Uterus (tissue), 4 donors: Measurements from ENCODE around the gene SLC2A9. TPM values are rescaled to one million over a fixed set of nuclear protein-coding genes. Genes with fewer than 3 reads are reported as not detected.

Experiments used
- DNase-seq, 2 donors: peaks; one replicate each; pipeline ENCODE4 v3.0.0-alpha.2; 2019 to 2020
- H3K27ac ChIP-seq, 2 donors: fragments of 200-600 bp; sonication (generic); 1 replicate in 1 of 2; 2 replicates in 1 of 2; pipeline ENCODE4 v1.5.1; 2016 to 2018
- H3K27me3 ChIP-seq, 2 donors: fragments of 200-600 bp; sonication (generic); one replicate each; pipeline ENCODE4 v1.5.1; 2018 to 2019; ENCODE audit warnings: control low read depth in 1 of 2
- H3K36me3 ChIP-seq, 2 donors: fragments of 200-600 bp; sonication (generic); one replicate each; pipeline ENCODE4 v1.5.1; 2019; ENCODE audit warnings: control low read depth in 1 of 2
- H3K4me1 ChIP-seq, 2 donors: fragments of 200-600 bp; sonication (generic); one replicate each; pipeline ENCODE4 v1.5.1; 2018 to 2019; ENCODE audit warnings: control low read depth in 1 of 2
- H3K4me3 ChIP-seq, 2 donors: fragments of 200-600 bp; sonication (generic); 1 replicate in 1 of 2; 2 replicates in 1 of 2; pipeline ENCODE4 v1.5.1; 2018 to 2019; ENCODE audit warnings: mild to moderate bottlenecking in 1 of 2
- H3K9me3 ChIP-seq, 2 donors: fragments of 200-600 bp; sonication (generic); one replicate each; pipeline ENCODE4 v1.5.1; 2019; ENCODE audit warnings: control low read depth in 1 of 2
- CTCF ChIP-seq, 4 experiments: fragments of 200-600 bp in 2 of 4; fragments of 450-650 bp in 2 of 4; sonication (generic) in 2 of 4; IDR thresholded peaks; one replicate each; pipeline ENCODE4 v1.5.1; 2016 to 2019; ENCODE audit warnings: antibody characterized with exemption in 4 of 4, mild to moderate bottlenecking in 2 of 4, moderate library complexity in 1 of 4
- POLR2A ChIP-seq, 2 donors: fragments of 450-650 bp; IDR thresholded peaks; one replicate each; pipeline ENCODE4 v1.6.1; 2016; ENCODE audit warnings: antibody characterized with exemption in 2 of 2, mild to moderate bottlenecking in 1 of 2, moderate library complexity in 1 of 2
- intact Hi-C: fragments of 100-400 bp; cut with DNase I; formaldehyde crosslinking; loops from one replicate; pipeline ENCODE4 v1.15.1; 2023; ENCODE audit warnings: low total_unique reads
- total RNA-seq, 4 donors: library from RNA; depleted of rRNA in 3 of 4; stranded (reverse); fragments of >200 nt in 3 of 4; gene quantifications; one replicate each; pipeline versions ENCODE4 v1.1.0 to v1.2.4, GENCODE V29; 2014 to 2023
- donor health status: DM: yes; HTN: yes; CAD: no.

The SLC2A9 gene
- total RNA-seq, 4 donors from 2014 or later, result 0.51 to 9.3 (median 7.1) TPM

GRCh38 chr4:10035130-10035529 is 13.8 kb upstream of the SLC2A9 start:
- H3K4me3 ChIP-seq, result no peak overlapping the region
- no peak overlapping the region for H3K27ac ChIP-seq
- H3K27me3 ChIP-seq, result no peaks in the 10 kb centered on the region
- intact Hi-C loops, result no loop called here
- TF ChIP-seq POLR2A (IDR thresholded peaks at IDR 0.05), result no peak
- TF ChIP-seq CTCF (IDR thresholded peaks at IDR 0.05), result no peak
- no peaks in the 10 kb centered on the region for H3K36me3 ChIP-seq
- no peaks in the 10 kb centered on the region for H3K9me3 ChIP-seq
- DNase-seq, result no peak
- no peaks in the 10 kb centered on the region for H3K4me1 ChIP-seq

GRCh38 chr4:10034612-10035104 is 13.4 kb upstream of the SLC2A9 start:
- no peak for TF ChIP-seq POLR2A (IDR thresholded peaks at IDR 0.05)
- no peak for TF ChIP-seq CTCF (IDR thresholded peaks at IDR 0.05)

GRCh38 chr4:10034136-10034535 is 12.8 kb upstream of the SLC2A9 start:
- TF ChIP-seq POLR2A (IDR thresholded peaks at IDR 0.05), result no peak
- no peak for TF ChIP-seq CTCF (IDR thresholded peaks at IDR 0.05)

More at GRCh38 chr4:10034612-10035104, 13.4 kb upstream of the SLC2A9 start:
- DNase-seq, result no peak
- intact Hi-C loops, result no loop called here
- Histone ChIP-seq H3K27ac (no peak overlapping the region), H3K27me3 (no peaks in the 10 kb centered on the region), H3K4me3 (no peak overlapping the region), H3K9me3 (no peaks in the 10 kb centered on the region), H3K4me1 (no peaks in the 10 kb centered on the region), H3K36me3 (no peaks in the 10 kb centered on the region)

GRCh38 chr4:10033191-10033881 is 12.0 kb upstream of the SLC2A9 start:
- H3K27me3 ChIP-seq, result no peaks in the 10 kb centered on the region
- H3K9me3 ChIP-seq, result no peaks in the 10 kb centered on the region
- no peak overlapping the region for H3K4me3 ChIP-seq
- H3K4me1 ChIP-seq, result no peaks in the 10 kb centered on the region
- no peak overlapping the region for H3K27ac ChIP-seq
- no peak for DNase-seq
- no peak for TF ChIP-seq CTCF (IDR thresholded peaks at IDR 0.05)
- no peak for TF ChIP-seq POLR2A (IDR thresholded peaks at IDR 0.05)
- intact Hi-C loops, result no loop called here
- H3K36me3 ChIP-seq, result no peaks in the 10 kb centered on the region

More at GRCh38 chr4:10034136-10034535, 12.8 kb upstream of the SLC2A9 start:
- intact Hi-C loops, result no loop called here
- DNase-seq, result no peak
- Histone ChIP-seq H3K27ac (no peak overlapping the region), H3K36me3 (no peaks in the 10 kb centered on the region), H3K27me3 (no peaks in the 10 kb centered on the region), H3K9me3 (no peaks in the 10 kb centered on the region), H3K4me1 (no peaks in the 10 kb centered on the region), H3K4me3 (no peak overlapping the region)

GRCh38 chr4:10032625-10033024 is 11.3 kb upstream of the SLC2A9 start:
- Histone ChIP-seq H3K27me3 (no peaks in the 10 kb centered on the region), H3K4me3 (no peak overlapping the region), H3K36me3 (no peaks in the 10 kb centered on the region), H3K9me3 (no peaks in the 10 kb centered on the region), H3K27ac (no peak overlapping the region), H3K4me1 (no peaks in the 10 kb centered on the region)
- intact Hi-C loops, result no loop called here
- no peak for TF ChIP-seq CTCF (IDR thresholded peaks at IDR 0.05)
- no peak for TF ChIP-seq POLR2A (IDR thresholded peaks at IDR 0.05)
- no peak for DNase-seq
